ENCODE measurements around the gene EYS. TPM values are rescaled to one million over a fixed set of nuclear protein-coding genes. Genes with fewer than 3 reads are reported as not detected.
"Not testable (repeated sequence)": the region's sequence is repeated elsewhere in the genome, so short reads cannot be mapped to it uniquely, and the experiment has no call there.

EYS gene
- total and polyA plus RNA-seq, 8 donors: 0.03 to 0.25 (median 0.13) TPM

- Histone ChIP-seq H3K27me3 (peaks cover 0 to 3% (median 0%) of the 10 kb centered on the region in 4 donors), H3K27ac (no peak overlapping the region), H3K4me3 (no peak overlapping the region), H3K4me1 (no peaks in the 10 kb centered on the region), H3K36me3 (no peaks in the 10 kb centered on the region), H3K9me3 (no peaks in the 10 kb centered on the region)
- intact Hi-C loops (cut with DNase I): no loop called here
- DNase-seq (no peak), FAIRE-seq (no peak), ATAC-seq (no peak)
- TF ChIP-seq CTCF (IDR thresholded peaks at IDR 0.05): no peak
Observed at GRCh38 chr6:64243618-64244017, 1463.4 kb downstream of the EYS start.

- H3K4me1 ChIP-seq; FAIRE-seq; H3K9me3 ChIP-seq; DNase-seq; ATAC-seq; H3K36me3 ChIP-seq; H3K4me3 ChIP-seq; H3K27ac ChIP-seq; H3K27me3 ChIP-seq; intact Hi-C loops (cut with DNase I): not testable (repeated sequence)
- WGBS, 2 donors: 53 to 67% methylated on average over 2 of the region's 2 CpGs
Observed at GRCh38 chr6:64238908-64239307, 1468.1 kb downstream of the EYS start.

GRCh38 chr6:64238071-64238470 lies 1469.0 kb downstream of the EYS start:
- no peaks in the 10 kb centered on the region for H3K27me3 ChIP-seq
- no peaks in the 10 kb centered on the region for H3K4me1 ChIP-seq
- H3K27ac ChIP-seq: no peak overlapping the region
- FAIRE-seq (no peak), DNase-seq (no peak), ATAC-seq (no peak)
- intact Hi-C loops (cut with DNase I): no loop called here
- H3K9me3 ChIP-seq: no peaks in the 10 kb centered on the region
- H3K4me3 ChIP-seq: no peak overlapping the region
- no peaks in the 10 kb centered on the region for H3K36me3 ChIP-seq
- WGBS, 2 donors: 72 to 75% methylated on average over 3 of the region's 3 CpGs
- no peak for TF ChIP-seq CTCF (IDR thresholded peaks at IDR 0.05)

- intact Hi-C loops (cut with DNase I): no loop called here
- no peak for FAIRE-seq
- H3K27ac ChIP-seq: no peak overlapping the region
- no peaks in the 10 kb centered on the region for H3K4me1 ChIP-seq
- ATAC-seq: no peak
- H3K9me3 ChIP-seq: no peaks in the 10 kb centered on the region
- no peak for TF ChIP-seq CTCF (IDR thresholded peaks at IDR 0.05)
- 30 to 37% methylated on average over 3 of the region's 3 CpGs for WGBS, 2 donors
- no peaks in the 10 kb centered on the region for H3K36me3 ChIP-seq
- no peak overlapping the region for H3K4me3 ChIP-seq
- no peaks in the 10 kb centered on the region for H3K27me3 ChIP-seq
- no peak for DNase-seq
Observed at GRCh38 chr6:64233746-64234145, 1473.3 kb downstream of the EYS start.

- Histone ChIP-seq H3K27ac (no peak overlapping the region), H3K27me3 (no peaks in the 10 kb centered on the region), H3K4me3 (no peak overlapping the region), H3K36me3 (no peaks in the 10 kb centered on the region), H3K9me3 (no peaks in the 10 kb centered on the region), H3K4me1 (no peaks in the 10 kb centered on the region)
- ATAC-seq (no peak), DNase-seq (no peak), FAIRE-seq (no peak)
- TF ChIP-seq CTCF (IDR thresholded peaks at IDR 0.05): no peak
- 53 to 63% methylated on average over 4 of the region's 4 CpGs for WGBS, 2 donors
- intact Hi-C loops (cut with DNase I): no loop called here
Observed at GRCh38 chr6:64231928-64232327, 1475.1 kb downstream of the EYS start.

GRCh38 chr6:64230530-64230929 lies 1476.5 kb downstream of the EYS start:
- no peaks in the 10 kb centered on the region for H3K4me1 ChIP-seq
- no peak for DNase-seq
- no peaks in the 10 kb centered on the region for H3K9me3 ChIP-seq
- no peaks in the 10 kb centered on the region for H3K27me3 ChIP-seq
- no peak for ATAC-seq
- no peaks in the 10 kb centered on the region for H3K36me3 ChIP-seq
- no peak for TF ChIP-seq CTCF (IDR thresholded peaks at IDR 0.05)
- no peak overlapping the region for H3K4me3 ChIP-seq
- FAIRE-seq: no peak
- intact Hi-C loops (cut with DNase I): no loop called here
- H3K27ac ChIP-seq: no peak overlapping the region
- 34 to 52% methylated on average over 1 of the region's 1 CpG for WGBS, 2 donors
